Measurements from ENCODE around the gene BUB1. TPM values are rescaled to one million over a fixed set of nuclear protein-coding genes. Genes with fewer than 3 reads are reported as not detected.

BUB1 gene
- not detected for total RNA-seq

DNA sequence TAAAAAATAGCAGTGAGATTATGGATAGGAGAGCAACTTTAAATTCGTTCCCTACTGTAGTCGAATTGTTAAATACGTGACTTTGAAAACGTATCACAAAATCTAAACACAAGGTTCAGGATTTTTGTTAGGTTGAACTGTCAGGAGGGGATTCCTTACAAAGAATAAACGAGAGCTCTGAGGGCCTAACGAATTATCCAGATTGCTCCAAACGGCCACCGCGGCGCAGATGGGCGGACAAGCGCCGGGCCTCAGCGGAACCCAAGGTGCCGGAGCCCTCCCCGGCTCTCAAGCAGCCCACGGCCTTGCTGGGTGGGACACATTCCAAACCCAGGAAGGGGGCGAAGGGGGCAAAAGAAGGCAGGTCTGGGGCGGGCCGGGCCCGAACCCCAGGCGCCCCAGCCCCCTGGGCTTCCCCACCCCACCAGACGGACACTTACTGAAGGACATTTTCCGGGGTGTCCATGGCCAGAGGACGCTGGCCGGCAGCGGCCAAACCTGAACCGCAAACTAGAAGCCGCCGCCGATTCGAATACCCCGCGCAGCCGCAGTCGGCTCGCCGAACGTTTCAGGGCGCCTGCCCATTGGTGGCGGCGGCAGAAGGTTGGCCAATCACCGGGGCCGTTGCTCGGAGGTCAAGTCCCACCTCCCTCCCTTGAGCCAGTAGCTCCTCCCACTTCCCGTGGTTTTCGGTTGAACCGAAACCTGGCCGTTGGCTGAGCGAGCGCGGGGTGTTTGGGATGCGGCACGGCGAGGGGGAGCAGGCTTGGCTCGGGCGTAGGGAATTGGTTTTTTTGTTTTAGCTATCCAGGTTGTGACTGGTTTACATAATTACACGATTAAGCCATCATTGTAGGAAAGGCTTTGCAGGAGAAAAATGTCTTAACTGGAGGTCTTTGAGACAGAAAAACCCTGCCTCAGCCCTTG, at the start of gene BUB1:
Gene BUB1, minus strand, starts transcription at position 534 of the 927 bp plus-strand sequence. Its CDS starts 68 bp downstream, at position 466.
- TF ChIP-seq, protein P1, sequence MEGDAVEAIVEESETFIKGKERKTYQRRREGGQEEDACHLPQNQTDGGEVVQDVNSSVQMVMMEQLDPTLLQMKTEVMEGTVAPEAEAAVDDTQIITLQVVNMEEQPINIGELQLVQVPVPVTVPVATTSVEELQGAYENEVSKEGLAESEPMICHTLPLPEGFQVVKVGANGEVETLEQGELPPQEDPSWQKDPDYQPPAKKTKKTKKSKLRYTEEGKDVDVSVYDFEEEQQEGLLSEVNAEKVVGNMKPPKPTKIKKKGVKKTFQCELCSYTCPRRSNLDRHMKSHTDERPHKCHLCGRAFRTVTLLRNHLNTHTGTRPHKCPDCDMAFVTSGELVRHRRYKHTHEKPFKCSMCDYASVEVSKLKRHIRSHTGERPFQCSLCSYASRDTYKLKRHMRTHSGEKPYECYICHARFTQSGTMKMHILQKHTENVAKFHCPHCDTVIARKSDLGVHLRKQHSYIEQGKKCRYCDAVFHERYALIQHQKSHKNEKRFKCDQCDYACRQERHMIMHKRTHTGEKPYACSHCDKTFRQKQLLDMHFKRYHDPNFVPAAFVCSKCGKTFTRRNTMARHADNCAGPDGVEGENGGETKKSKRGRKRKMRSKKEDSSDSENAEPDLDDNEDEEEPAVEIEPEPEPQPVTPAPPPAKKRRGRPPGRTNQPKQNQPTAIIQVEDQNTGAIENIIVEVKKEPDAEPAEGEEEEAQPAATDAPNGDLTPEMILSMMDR (IDR thresholded peaks at IDR 0.05) = peak in 1 of 7 experiments; percentile 8
- peak; percentile 44 to 89 (median 87) for TF ChIP-seq POLR2A (IDR thresholded peaks at IDR 0.05)
- WGBS, 2 donors = 0% methylated on average over 29 to 58 of the region's 58 CpGs
- Histone ChIP-seq H3K4me3 (peak within 1 kb of the TSS; percentile 52 to 55), H3K27me3 (no peaks in the 10 kb centered on the region), H3K36me3 (replicated peaks in 1 of 2; ENCODE audit: insufficient read depth in 1 of 2, low read depth in 2 of 2) (no peaks in the 10 kb centered on the region), H3K4me1 (peaks cover 14% of the 10 kb centered on the region), H3K9me3 (no peaks in the 10 kb centered on the region), H3K27ac (peak within 1 kb of the TSS; percentile 76 to 93 (median 86))
- intact Hi-C loops (cut with DNase I) = no loop called here
- peak; percentile 97 to 99 (median 98) for DNase-seq
- peak; percentile 100 for ATAC-seq

DNA sequence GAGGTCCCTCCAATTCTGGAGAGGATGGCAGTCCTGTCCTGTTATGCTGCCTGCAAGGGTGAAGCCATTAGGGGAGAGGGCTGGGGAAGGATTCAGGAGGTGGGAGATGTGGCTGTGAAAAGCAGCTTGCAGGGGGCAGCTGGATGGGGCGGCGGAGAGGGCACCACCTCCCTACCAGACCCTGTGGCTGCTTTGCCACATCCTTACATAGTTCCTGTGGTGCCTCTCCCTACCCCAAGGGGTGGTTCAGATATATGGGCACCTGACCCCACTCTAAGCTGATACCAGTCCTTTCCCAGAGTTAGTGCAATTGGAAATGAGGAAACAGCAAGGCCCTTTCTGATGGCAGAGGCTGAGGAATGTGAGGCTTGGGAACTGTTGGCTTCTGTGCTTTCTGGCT, 48.4 kb upstream of the BUB1 start:
- no peak overlapping the region for H3K27ac ChIP-seq
- TF ChIP-seq, protein P1 (IDR thresholded peaks at IDR 0.05) = no peak
- TF ChIP-seq POLR2A (IDR thresholded peaks at IDR 0.05) = no peak
- intact Hi-C loops (cut with DNase I) = no loop called here
- H3K9me3 ChIP-seq = no peaks in the 10 kb centered on the region
- WGBS, 2 donors = 93 to 100% methylated on average over 2 of the region's 2 CpGs
- H3K4me3 ChIP-seq = no peak overlapping the region
- no peaks in the 10 kb centered on the region for H3K36me3 ChIP-seq (replicated peaks in 1 of 2; ENCODE audit: insufficient read depth in 1 of 2, low read depth in 2 of 2)
- ATAC-seq = no peak
- H3K4me1 ChIP-seq = no peaks in the 10 kb centered on the region
- no peak for DNase-seq
- H3K27me3 ChIP-seq = no peaks in the 10 kb centered on the region

DNA sequence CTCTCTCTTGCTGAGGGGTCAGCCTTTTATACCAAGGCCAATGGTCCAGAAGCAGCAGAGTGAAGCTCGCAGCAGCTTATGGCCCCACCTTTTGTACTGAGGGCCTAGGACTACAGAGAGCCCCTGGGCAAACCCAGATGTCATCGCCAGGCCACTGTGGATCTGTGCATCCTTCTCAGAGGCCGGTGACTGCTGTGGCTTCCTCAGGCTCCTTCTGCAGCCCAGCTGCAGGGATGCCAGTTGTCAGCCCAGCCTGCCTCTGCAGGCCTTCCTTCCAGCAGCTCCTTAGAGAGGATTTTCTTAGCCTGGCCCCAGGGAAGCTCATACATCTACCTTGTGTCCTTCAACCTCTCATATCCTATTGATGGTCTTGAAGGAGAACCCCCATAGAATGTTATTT, 48.0 kb upstream of the BUB1 start:
- Histone ChIP-seq H3K9me3 (no peaks in the 10 kb centered on the region), H3K27me3 (no peaks in the 10 kb centered on the region), H3K4me3 (no peak overlapping the region), H3K4me1 (no peaks in the 10 kb centered on the region), H3K36me3 (replicated peaks in 1 of 2; ENCODE audit: insufficient read depth in 1 of 2, low read depth in 2 of 2) (no peaks in the 10 kb centered on the region), H3K27ac (no peak overlapping the region)
- ATAC-seq (no peak), DNase-seq (no peak)
- WGBS, 2 donors = 81 to 93% methylated on average over 3 of the region's 3 CpGs
- TF ChIP-seq, protein P1 (IDR thresholded peaks at IDR 0.05) = no peak
- TF ChIP-seq POLR2A (IDR thresholded peaks at IDR 0.05) = no peak
- intact Hi-C loops (cut with DNase I) = no loop called here

DNA sequence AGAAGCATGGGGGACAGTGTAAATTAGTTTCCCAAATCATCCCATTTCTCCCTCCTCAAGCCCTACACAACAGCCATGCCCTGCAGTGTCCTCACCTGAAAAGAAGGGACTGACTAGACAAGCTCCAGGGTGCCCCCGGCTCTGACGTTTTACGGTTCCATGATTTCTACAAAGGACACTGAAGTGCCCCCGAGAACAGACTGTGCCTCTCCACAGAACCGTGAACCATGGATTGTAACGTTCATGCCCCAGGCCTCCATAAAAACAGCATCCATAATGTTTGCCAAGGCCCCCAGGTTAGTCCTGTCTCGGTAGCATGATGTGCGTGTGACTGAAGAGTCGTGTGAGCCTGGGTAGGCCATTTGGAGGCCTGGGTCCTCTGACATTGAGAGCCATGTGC, 47.5 kb upstream of the BUB1 start:
- no peaks in the 10 kb centered on the region for H3K27me3 ChIP-seq
- ATAC-seq (no peak), DNase-seq (no peak)
- intact Hi-C loops (cut with DNase I) = no loop called here
- no peaks in the 10 kb centered on the region for H3K36me3 ChIP-seq (replicated peaks in 1 of 2; ENCODE audit: insufficient read depth in 1 of 2, low read depth in 2 of 2)
- H3K4me1 ChIP-seq = no peaks in the 10 kb centered on the region
- no peak for TF ChIP-seq POLR2A (IDR thresholded peaks at IDR 0.05)
- TF ChIP-seq, protein P1 (IDR thresholded peaks at IDR 0.05) = no peak
- H3K9me3 ChIP-seq = no peaks in the 10 kb centered on the region
- WGBS, 2 donors = 81 to 88% methylated on average over 9 of the region's 9 CpGs
- no peak overlapping the region for H3K4me3 ChIP-seq
- no peak overlapping the region for H3K27ac ChIP-seq
